Esophagus muscularis mucosa (tissue), 4 donors: ENCODE results near the gene MAN1A2. TPM values are rescaled to one million over a fixed set of nuclear protein-coding genes. Genes with fewer than 3 reads are reported as not detected.
"Not testable (repeated sequence)": the region's sequence is repeated elsewhere in the genome, so short reads cannot be mapped to it uniquely, and the experiment has no call there.

Source experiments
- DNase-seq: peaks from one replicate; pipeline ENCODE4 v3.0.0-alpha.2; 2017; ENCODE audit errors: extremely low spot score
- H3K27ac ChIP-seq, 4 donors: fragments of 200-600 bp; sonication (generic); replicated peaks in 1 of 4; 1 replicate in 3 of 4; 2 replicates in 1 of 4; pipeline ENCODE4 v1.5.1; 2016 to 2019; ENCODE audit warnings: mild to moderate bottlenecking in 1 of 4
- H3K27me3 ChIP-seq, 4 donors: fragments of 200-600 bp; sonication (generic); one replicate each; pipeline versions ENCODE4 v1.5.1 to v1.6.0; 2016 to 2019
- H3K36me3 ChIP-seq, 4 donors: fragments of 200-600 bp; sonication (generic); one replicate each; pipeline ENCODE4 v1.5.1; 2016 to 2019
- H3K4me1 ChIP-seq, 4 donors: fragments of 200-600 bp; sonication (generic); one replicate each; pipeline ENCODE4 v1.5.1; 2016 to 2019
- H3K4me3 ChIP-seq, 4 donors: fragments of 200-600 bp; sonication (generic); 1 replicate in 2 of 4; 2 replicates in 2 of 4; pipeline ENCODE4 v1.5.1; 2016 to 2019; ENCODE audit warnings: mild to moderate bottlenecking in 4 of 4, moderate library complexity in 1 of 4
- H3K9me3 ChIP-seq, 4 donors: fragments of 200-600 bp; sonication (generic); 1 replicate in 3 of 4; 2 replicates in 1 of 4; pipeline ENCODE4 v1.5.1; 2016 to 2019
- CTCF ChIP-seq, 3 experiments: fragments of 200-600 bp in 2 of 3; fragments of 450-650 bp in 1 of 3; sonication (generic) in 2 of 3; IDR thresholded peaks; one replicate each; pipeline ENCODE4 v1.5.1; 2017 to 2019; ENCODE audit warnings: antibody characterized with exemption in 3 of 3, mild to moderate bottlenecking in 2 of 3, moderate library complexity in 1 of 3
- EP300 ChIP-seq: sonication (generic); formaldehyde crosslinking; IDR thresholded peaks from one replicate; pipeline ENCODE4 v1.6.1; 2017; ENCODE audit warnings: antibody characterized with exemption
- POLR2A ChIP-seq: fragments of 450-650 bp; IDR thresholded peaks from one replicate; pipeline ENCODE4 v1.6.1; 2017; ENCODE audit warnings: antibody characterized with exemption, moderate library complexity, mild to moderate bottlenecking, low read depth
- POLR2AphosphoS5 ChIP-seq, 2 donors: sonication (generic); formaldehyde crosslinking; IDR thresholded peaks; one replicate each; pipeline ENCODE4 v1.6.1; 2017; ENCODE audit warnings: antibody characterized with exemption in 2 of 2
- WGBS: methylation state at CpG from one replicate; pipeline ENCODE4 v1.1.5; 2018; 5-methylcytosine and 5-hydroxymethylcytosine counted together
- intact Hi-C: fragments of 100-400 bp; cut with DNase I; formaldehyde crosslinking; loops from one replicate; pipeline ENCODE4 v1.15.1; 2023
- total RNA-seq, 4 donors: library from RNA; depleted of rRNA; stranded (reverse); fragments of >200 nt; gene quantifications; one replicate each; pipeline versions ENCODE4 v1.1.0 to v1.2.1, GENCODE V29; 2016

Gene MAN1A2
- total RNA-seq, 4 donors from 2014 or later, result 45.4 to 51.7 (median 48.3) TPM

GRCh38 chr1:117346206-117346928, 20.9 kb upstream of the MAN1A2 start:
- WGBS, result 78% methylated on average over 4 of the region's 4 CpGs
- Histone ChIP-seq H3K4me3 (no peak overlapping the region), H3K4me1 (no peaks in the 10 kb centered on the region), H3K9me3 (no peaks in the 10 kb centered on the region), H3K27ac (no peak overlapping the region), H3K36me3 (no peaks in the 10 kb centered on the region), H3K27me3 (no peaks in the 10 kb centered on the region)
- TF ChIP-seq CTCF (IDR thresholded peaks at IDR 0.05) (no peak), POLR2A (no peak)
- no peak for DNase-seq
- intact Hi-C loops, result no loop called here

GRCh38 chr1:117347907-117348306, 19.3 kb upstream of the MAN1A2 start:
- Histone ChIP-seq H3K27me3 (no peaks in the 10 kb centered on the region), H3K9me3 (no peaks in the 10 kb centered on the region), H3K4me1 (no peaks in the 10 kb centered on the region), H3K4me3 (no peak overlapping the region), H3K27ac (no peak overlapping the region), H3K36me3 (no peaks in the 10 kb centered on the region)
- TF ChIP-seq EP300 (no peak), POLR2A (no peak), CTCF (IDR thresholded peaks at IDR 0.05) (no peak), POLR2AphosphoS5 (IDR thresholded peaks at IDR 0.05) (no peak)
- 95% methylated on average over 4 of the region's 4 CpGs for whole genome bisulfite sequencing
- peak; percentile 12 for DNase-seq
- intact Hi-C loops, result no loop called here

GRCh38 chr1:117352695-117353094, 14.6 kb upstream of the MAN1A2 start:
- 100% methylated on average over 2 of the region's 3 CpGs for WGBS
- H3K36me3 ChIP-seq, DNase-seq, intact Hi-C loops, H3K27me3 ChIP-seq, H3K4me1 ChIP-seq, H3K9me3 ChIP-seq, H3K4me3 ChIP-seq, H3K27ac ChIP-seq: not testable (repeated sequence)

- H3K4me1 ChIP-seq, intact Hi-C loops, H3K9me3 ChIP-seq, H3K36me3 ChIP-seq, H3K27ac ChIP-seq, H3K27me3 ChIP-seq, H3K4me3 ChIP-seq: not testable (repeated sequence)
- DNase-seq, result peak; percentile 47
- WGBS, result 89% methylated on average over 22 of the region's 24 CpGs
Measured at GRCh38 chr1:117357833-117358603, 9.2 kb upstream of the MAN1A2 start.

GRCh38 chr1:117358604-117358887, 8.7 kb upstream of the MAN1A2 start:
- H3K36me3 ChIP-seq, intact Hi-C loops, H3K9me3 ChIP-seq, H3K27me3 ChIP-seq, H3K4me3 ChIP-seq, H3K27ac ChIP-seq, H3K4me1 ChIP-seq, DNase-seq: not testable (repeated sequence)
- WGBS, result 96% methylated on average over 7 of the region's 8 CpGs

GRCh38 chr1:117359561-117360289, 7.5 kb upstream of the MAN1A2 start:
- peaks cover 7 to 17% (median 15%) of the 10 kb centered on the region in 4 donors for H3K4me1 ChIP-seq
- H3K9me3 ChIP-seq, result no peaks in the 10 kb centered on the region
- intact Hi-C loops, result loop anchor here (10.0 kb wide), 2 partner anchors 235 to 245 kb away; partner anchors contain the start of genes TENT5C and TRIM45
- 78% methylated on average over 4 of the region's 4 CpGs for WGBS
- no peaks in the 10 kb centered on the region for H3K36me3 ChIP-seq
- no peak for DNase-seq
- TF ChIP-seq CTCF (IDR thresholded peaks at IDR 0.05), result no peak
- TF ChIP-seq POLR2AphosphoS5 (IDR thresholded peaks at IDR 0.05), result no peak
- TF ChIP-seq POLR2A, result no peak
- TF ChIP-seq EP300, result no peak
- H3K27me3 ChIP-seq, result peaks cover 0 to 3% (median 0%) of the 10 kb centered on the region in 4 donors
- no peak overlapping the region for H3K27ac ChIP-seq
- no peak overlapping the region for H3K4me3 ChIP-seq
